Uterus (tissue), 4 donors: ENCODE results near the gene ZNRF2. TPM values are rescaled to one million over a fixed set of nuclear protein-coding genes. Genes with fewer than 3 reads are reported as not detected.

Source experiments
- DNase-seq, 2 donors: peaks; one replicate each; pipeline ENCODE4 v3.0.0-alpha.2; 2019 to 2020
- H3K27ac ChIP-seq, 2 donors: fragments of 200-600 bp; sonication (generic); 1 replicate in 1 of 2; 2 replicates in 1 of 2; pipeline ENCODE4 v1.5.1; 2016 to 2018
- H3K27me3 ChIP-seq, 2 donors: fragments of 200-600 bp; sonication (generic); one replicate each; pipeline ENCODE4 v1.5.1; 2018 to 2019; ENCODE audit warnings: control low read depth in 1 of 2
- H3K36me3 ChIP-seq, 2 donors: fragments of 200-600 bp; sonication (generic); one replicate each; pipeline ENCODE4 v1.5.1; 2019; ENCODE audit warnings: control low read depth in 1 of 2
- H3K4me1 ChIP-seq, 2 donors: fragments of 200-600 bp; sonication (generic); one replicate each; pipeline ENCODE4 v1.5.1; 2018 to 2019; ENCODE audit warnings: control low read depth in 1 of 2
- H3K4me3 ChIP-seq, 2 donors: fragments of 200-600 bp; sonication (generic); 1 replicate in 1 of 2; 2 replicates in 1 of 2; pipeline ENCODE4 v1.5.1; 2018 to 2019; ENCODE audit warnings: mild to moderate bottlenecking in 1 of 2
- H3K9me3 ChIP-seq, 2 donors: fragments of 200-600 bp; sonication (generic); one replicate each; pipeline ENCODE4 v1.5.1; 2019; ENCODE audit warnings: control low read depth in 1 of 2
- CTCF ChIP-seq, 4 experiments: fragments of 200-600 bp in 2 of 4; fragments of 450-650 bp in 2 of 4; sonication (generic) in 2 of 4; IDR thresholded peaks; one replicate each; pipeline ENCODE4 v1.5.1; 2016 to 2019; ENCODE audit warnings: antibody characterized with exemption in 4 of 4, mild to moderate bottlenecking in 2 of 4, moderate library complexity in 1 of 4
- POLR2A ChIP-seq, 2 donors: fragments of 450-650 bp; IDR thresholded peaks; one replicate each; pipeline ENCODE4 v1.6.1; 2016; ENCODE audit warnings: antibody characterized with exemption in 2 of 2, mild to moderate bottlenecking in 1 of 2, moderate library complexity in 1 of 2
- intact Hi-C: fragments of 100-400 bp; cut with DNase I; formaldehyde crosslinking; loops from one replicate; pipeline ENCODE4 v1.15.1; 2023; ENCODE audit warnings: low total_unique reads
- total RNA-seq, 4 donors: library from RNA; depleted of rRNA in 3 of 4; stranded (reverse); fragments of >200 nt in 3 of 4; gene quantifications; one replicate each; pipeline versions ENCODE4 v1.1.0 to v1.2.4, GENCODE V29; 2014 to 2023
- donor health status: DM: yes; HTN: yes; CAD: no.

ZNRF2 gene
- total RNA-seq, 4 donors from 2014 or later: 22.0 to 40.6 (median 27.3) TPM

- H3K27me3 ChIP-seq: no peaks in the 10 kb centered on the region
- intact Hi-C loops: loop anchor here (5.0 kb wide), 1 partner anchor 132 kb away; no protein-coding TSS in a partner anchor
- DNase-seq: no peak
- H3K27ac ChIP-seq: no peak overlapping the region
- H3K9me3 ChIP-seq: no peaks in the 10 kb centered on the region
- H3K4me1 ChIP-seq: no peaks in the 10 kb centered on the region
- no peaks in the 10 kb centered on the region for H3K36me3 ChIP-seq
- TF ChIP-seq CTCF (IDR thresholded peaks at IDR 0.05): no peak
- TF ChIP-seq POLR2A (IDR thresholded peaks at IDR 0.05): no peak
- no peak overlapping the region for H3K4me3 ChIP-seq
These were observed 3.8 kb upstream of the ZNRF2 start for GRCh38 chr7:30280631-30281030.

DNA sequence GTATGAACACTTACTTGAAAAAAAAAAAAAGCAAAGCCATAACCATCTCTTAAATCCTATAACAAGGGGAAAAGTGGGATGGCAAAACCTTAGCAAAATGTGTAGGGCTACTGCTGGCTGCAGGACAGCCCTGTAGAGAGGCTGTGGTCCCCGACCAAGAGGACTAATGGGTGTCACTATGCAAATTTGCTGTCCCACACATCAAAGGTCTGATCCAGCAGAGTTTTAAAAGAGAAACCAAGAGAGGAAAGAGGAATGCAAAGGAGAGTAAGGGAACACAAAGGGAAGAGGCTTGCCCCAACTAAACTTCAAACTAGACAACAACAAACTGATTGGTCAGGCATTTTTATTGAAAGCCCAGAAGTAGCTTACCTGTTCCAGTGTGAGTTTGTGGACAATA lies 3.1 kb upstream of the ZNRF2 start:
- H3K4me1 ChIP-seq: no peaks in the 10 kb centered on the region
- H3K36me3 ChIP-seq: no peaks in the 10 kb centered on the region
- intact Hi-C loops: loop anchor here (5.0 kb wide), 1 partner anchor 131 kb away; no protein-coding TSS in a partner anchor
- H3K4me3 ChIP-seq: no peak overlapping the region
- H3K27ac ChIP-seq: no peak overlapping the region
- no peaks in the 10 kb centered on the region for H3K27me3 ChIP-seq
- TF ChIP-seq POLR2A (IDR thresholded peaks at IDR 0.05) (no peak), CTCF (IDR thresholded peaks at IDR 0.05) (no peak)
- no peaks in the 10 kb centered on the region for H3K9me3 ChIP-seq
- DNase-seq: no peak

GRCh38 chr7:30281791-30282190 lies 2.6 kb upstream of the ZNRF2 start:
- Histone ChIP-seq H3K4me3 (no peak overlapping the region), H3K9me3 (no peaks in the 10 kb centered on the region), H3K27me3 (no peaks in the 10 kb centered on the region), H3K27ac (no peak overlapping the region), H3K36me3 (no peaks in the 10 kb centered on the region), H3K4me1 (no peaks in the 10 kb centered on the region)
- intact Hi-C loops: loop anchor here (5.0 kb wide), 1 partner anchor 131 kb away; no protein-coding TSS in a partner anchor
- DNase-seq: no peak
- no peak for TF ChIP-seq POLR2A (IDR thresholded peaks at IDR 0.05)
- TF ChIP-seq CTCF (IDR thresholded peaks at IDR 0.05): no peak

GRCh38 chr7:30282735-30283134 lies 1.7 kb upstream of the ZNRF2 start:
- H3K4me3 ChIP-seq: no peak overlapping the region
- TF ChIP-seq CTCF (IDR thresholded peaks at IDR 0.05): no peak
- TF ChIP-seq POLR2A (IDR thresholded peaks at IDR 0.05): no peak
- no peaks in the 10 kb centered on the region for H3K27me3 ChIP-seq
- intact Hi-C loops: loop anchor here (5.0 kb wide), 1 partner anchor 130 kb away; no protein-coding TSS in a partner anchor
- H3K4me1 ChIP-seq: peaks cover 0 to 2% of the 10 kb centered on the region in 2 donors
- no peaks in the 10 kb centered on the region for H3K36me3 ChIP-seq
- H3K9me3 ChIP-seq: no peaks in the 10 kb centered on the region
- no peak overlapping the region for H3K27ac ChIP-seq
- DNase-seq: no peak

DNA sequence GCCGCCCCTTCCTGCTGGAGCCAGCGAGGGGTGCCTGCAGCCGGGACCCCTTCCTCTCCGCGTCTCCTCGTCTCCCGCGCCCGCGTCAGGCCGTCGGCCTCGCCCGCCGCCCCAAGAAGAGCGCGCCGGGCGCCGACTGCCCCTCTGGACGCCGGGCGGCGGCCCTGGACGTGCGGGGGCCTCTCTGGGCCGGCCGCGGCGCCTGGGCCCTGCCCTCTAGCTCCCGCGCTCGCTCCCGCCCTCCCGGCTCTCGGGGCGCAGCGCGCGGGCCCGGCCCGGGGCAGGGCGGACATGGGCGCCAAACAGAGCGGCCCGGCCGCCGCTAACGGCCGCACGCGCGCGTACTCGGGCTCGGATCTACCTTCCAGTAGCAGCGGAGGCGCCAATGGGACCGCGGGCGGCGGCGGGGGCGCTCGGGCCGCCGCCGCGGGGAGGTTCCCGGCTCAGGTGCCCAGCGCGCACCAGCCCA lies 704 bp downstream of the ZNRF2 start:
- TF ChIP-seq CTCF (IDR thresholded peaks at IDR 0.05) (no peak), POLR2A (IDR thresholded peaks at IDR 0.05) (no peak)
- no peaks in the 10 kb centered on the region for H3K9me3 ChIP-seq
- peak in 1 of 2 donors; percentile 45 for DNase-seq
- H3K4me1 ChIP-seq: peaks cover 0 to 4% of the 10 kb centered on the region in 2 donors
- intact Hi-C loops: no loop called here
- no peaks in the 10 kb centered on the region for H3K27me3 ChIP-seq
- H3K36me3 ChIP-seq: no peaks in the 10 kb centered on the region
- peak overlapping the region; percentile 98 to 99 for H3K27ac ChIP-seq
- peak overlapping the region; percentile 91 to 97 for H3K4me3 ChIP-seq
